GM12878 (cell line): ENCODE results near the gene RALGAPB. TPM values are rescaled to one million over a fixed set of nuclear protein-coding genes. Genes with fewer than 3 reads are reported as not detected.

Source experiments
- ATAC-seq: fragments of 200-7000 bp; cut with Tn5 transposase; 3 replicates; pipeline ENCODE4 v1.9.1; 2020; ENCODE audit warnings: mild to moderate bottlenecking, moderate library complexity
- BruUV-seq: library from RNA; stranded (reverse); fragments of 400-500 nt; replicated peaks from 2 replicates; lab custom pipeline; 2021; lab: Mats Ljungman, UMichigan
- CTCF ChIA-PET: fragments of 300-600 bp; sonication (Branson Sonifier 250); formaldehyde crosslinking; extraction: SDS; loops from one replicate; lab custom pipeline; 2021; ENCODE audit warnings: inconsistent platforms; lab: Yijun Ruan, JAX
- POLR2A ChIA-PET: fragments of 350-600 bp; formaldehyde crosslinking; extraction: SDS; loops from one replicate; lab custom pipeline; 2021; ENCODE audit warnings: inconsistent platforms; lab: Charles Lee
- RAD21 ChIA-PET: fragments of 300-600 bp; sonication (Branson Sonifier 250); formaldehyde crosslinking; loops from one replicate; lab custom pipeline; 2023; ENCODE audit warnings: antibody characterized with exemption; ENCODE audit not compliant: unreplicated experiment; lab: Charles Lee
- SMC1A ChIA-PET: fragments of 300-600 bp; sonication (Branson Sonifier 250); formaldehyde crosslinking; loops from one replicate; lab custom pipeline; 2023; ENCODE audit not compliant: unreplicated experiment, uncharacterized antibody; lab: Charles Lee
- DNase-seq: peaks from one replicate; pipeline ENCODE4 v3.0.0-alpha.2; 2011; ENCODE audit warnings: low read depth, low spot score
- FAIRE-seq: peaks from 3 replicates; lab custom pipeline; 2011; peaks lifted over from hg19 to GRCh38; lab: Jason Lieb, UNC
- H2AFZ ChIP-seq: 2 replicates; pipeline ENCODE4 v1.6.0; 2011; ENCODE audit warnings: low read depth, low read length, control low read depth; ENCODE audit not compliant: control insufficient read depth
- H3K27ac ChIP-seq: 2 replicates; pipeline ENCODE4 v1.5.1; 2011; ENCODE audit warnings: control low read depth; ENCODE audit not compliant: control insufficient read depth, insufficient read depth
- H3K27me3 ChIP-seq, 2 experiments: replicated peaks in 1 of 2; 2 replicates each; pipeline versions ENCODE4 v1.6.0 to v1.6.1; 2011; ENCODE audit warnings: low read length in 1 of 2; ENCODE audit not compliant: control insufficient read depth in 2 of 2, insufficient read depth in 2 of 2
- H3K36me3 ChIP-seq, 2 experiments: 2 replicates each; pipeline ENCODE4 v1.5.1; 2011; ENCODE audit warnings: low read length in 1 of 2; ENCODE audit not compliant: control insufficient read depth in 2 of 2, insufficient read depth in 2 of 2
- H3K4me1 ChIP-seq: 2 replicates; pipeline ENCODE4 v1.6.1; 2011; ENCODE audit warnings: mild to moderate bottlenecking, low read length, moderate library complexity, mixed read lengths; ENCODE audit not compliant: control insufficient read depth, insufficient read depth
- H3K4me2 ChIP-seq: 2 replicates; pipeline ENCODE4 v1.6.0; 2011; ENCODE audit warnings: control low read depth; ENCODE audit not compliant: control insufficient read depth, insufficient read depth
- H3K4me3 ChIP-seq: fragments of 200-600 bp; sonication (generic); 2 replicates; pipeline ENCODE4 v1.5.1; 2016
- H3K79me2 ChIP-seq: 2 replicates; pipeline ENCODE4 v1.6.0; 2011; ENCODE audit warnings: low read length; ENCODE audit not compliant: control insufficient read depth, insufficient read depth
- H3K9ac ChIP-seq: 2 replicates; pipeline ENCODE4 v1.8.0; 2011; ENCODE audit warnings: low read length, control low read depth, mixed read lengths; ENCODE audit not compliant: control insufficient read depth, insufficient read depth
- H3K9me3 ChIP-seq: replicated peaks from 3 replicates; pipeline ENCODE4 v1.5.1; 2011; ENCODE audit warnings: mild to moderate bottlenecking, low read length; ENCODE audit not compliant: control insufficient read depth, insufficient read depth
- H4K20me1 ChIP-seq: 2 replicates; pipeline ENCODE4 v1.6.0; 2011; ENCODE audit not compliant: control insufficient read depth, insufficient read depth
- EGR1 ChIP-seq, 2 experiments: IDR thresholded peaks; 1 replicate in 1 of 2; 2 replicates in 1 of 2; pipeline ENCODE4 v1.6.1; 2011 to 2012; ENCODE audit warnings: low read depth in 2 of 2, low read length in 2 of 2, borderline replicate concordance in 1 of 2, mild to moderate bottlenecking in 1 of 2, moderate library complexity in 1 of 2
- ELK1 ChIP-seq: IDR thresholded peaks from 2 replicates; pipeline ENCODE4 v1.6.1; 2012; ENCODE audit warnings: low read depth, low read length, improper control_type of control experiment
- FOXK2 ChIP-seq: fragments of 450-650 bp; IDR thresholded peaks from 2 replicates; pipeline ENCODE4 v1.6.1; 2017; ENCODE audit warnings: mild to moderate bottlenecking, moderate library complexity
- KAT2A ChIP-seq: conservative IDR thresholded peaks from 2 replicates; pipeline ENCODE4 v1.6.1; 2011; ENCODE audit warnings: low read depth, low read length; ENCODE audit not compliant: control insufficient read depth
- PAX5 ChIP-seq: IDR thresholded peaks from 2 replicates; pipeline ENCODE4 v1.6.1; 2011; ENCODE audit warnings: low read depth, low read length, borderline replicate concordance
- RAD21 ChIP-seq: IDR thresholded peaks from 2 replicates; pipeline ENCODE4 v1.6.1; 2011; ENCODE audit warnings: mild to moderate bottlenecking, low read depth, low read length, moderate library complexity; ENCODE audit not compliant: insufficient read depth
- RBBP5 ChIP-seq: fragments of 200-600 bp; sonication (generic); conservative IDR thresholded peaks from 2 replicates; pipeline ENCODE4 v1.6.1; 2016
- RFX5 ChIP-seq: IDR thresholded peaks from 2 replicates; pipeline ENCODE4 v1.6.1; 2011; ENCODE audit warnings: low read depth, low read length, improper control_type of control experiment
- SIX5 ChIP-seq: IDR thresholded peaks from 2 replicates; pipeline ENCODE4 v1.6.1; 2011; ENCODE audit warnings: mild to moderate bottlenecking, low read depth, low read length, moderate library complexity; ENCODE audit not compliant: severe bottlenecking
- SMAD1 ChIP-seq: fragments of 450-650 bp; IDR thresholded peaks from 2 replicates; pipeline ENCODE4 v1.6.1; 2018; ENCODE audit warnings: mild to moderate bottlenecking, low read depth; ENCODE audit not compliant: partially characterized antibody
- SPI1 ChIP-seq: IDR thresholded peaks from 2 replicates; pipeline ENCODE4 v1.6.1; 2011; ENCODE audit warnings: low read depth, mild to moderate bottlenecking, low read length, moderate library complexity, borderline replicate concordance; ENCODE audit not compliant: insufficient read depth
- SUZ12 ChIP-seq: fragments of 200-600 bp; sonication (generic); IDR thresholded peaks from one replicate; pipeline ENCODE4 v1.6.1; 2018; ENCODE audit warnings: antibody characterized with exemption, mild to moderate bottlenecking; ENCODE audit not compliant: unreplicated experiment
- USF1 ChIP-seq: IDR thresholded peaks from 2 replicates; pipeline ENCODE4 v1.6.1; 2011; ENCODE audit warnings: borderline replicate concordance, low read depth, mild to moderate bottlenecking, moderate library complexity, mixed read lengths, low read length; ENCODE audit not compliant: insufficient read depth; ENCODE audit errors: extremely low read length
- YBX1 ChIP-seq: fragments of 450-650 bp; IDR thresholded peaks from 2 replicates; pipeline ENCODE4 v1.6.1; 2016; ENCODE audit warnings: antibody characterized with exemption
- ZNF217 ChIP-seq: fragments of 450-650 bp; IDR thresholded peaks from 2 replicates; pipeline ENCODE4 v1.6.1; 2017; ENCODE audit warnings: antibody characterized with exemption, mild to moderate bottlenecking
- WGBS: methylation state at CpG from one replicate; pipeline ENCODE4 v1.1.6; 2016; ENCODE audit warnings: low lambda C conversion rate; ENCODE audit not compliant: insufficient replicate concordance, insufficient coverage; ENCODE audit errors: missing lambda C conversion rate; 5-methylcytosine and 5-hydroxymethylcytosine counted together
- in situ Hi-C: fragments of 300-500 bp; cut with MboI; formaldehyde crosslinking; loops from 9 replicates; pipeline ENCODE4 v1.14.3; 2018; ENCODE audit warnings: mixed read lengths
- intact Hi-C: fragments of 100-400 bp; cut with micrococcal nuclease; formaldehyde crosslinking; loops from one replicate; pipeline ENCODE4 v1.14.2; 2022; ENCODE audit not compliant: unreplicated experiment
- polyA plus RNA-seq, 11 experiments: library from polyadenylated mRNA; depleted of rRNA in 4 of 11; unstranded in 6 of 11; stranded (reverse) in 5 of 11; fragments of >200 nt; fragmentation: Nextera tagmentation in 4 of 11; fragmentation: Illumina TruSeq in 1 of 11; extraction: Ambion mirVana in 4 of 11; extraction: Trizol in 1 of 11; gene quantifications; 1 replicate in 1 of 11; 2 replicates in 10 of 11; pipeline versions ENCODE4 v1.2.1 to v1.2.3, GENCODE V29; 2011 to 2016; ENCODE audit warnings: inconsistent platforms in 2 of 11, missing spikeins in 2 of 11, low read depth in 1 of 11
- total RNA-seq, 4 experiments: library from RNA; depleted of rRNA in 3 of 4; stranded (reverse); fragments of >200 nt in 3 of 4; fragmentation: Illumina TruSeq in 1 of 4; extraction: Trizol in 1 of 4; gene quantifications; 2 replicates each; pipeline versions ENCODE4 v1.2.1 to v1.2.3, GENCODE V29; 2013 to 2021

The RALGAPB gene
- total and polyA plus RNA-seq, 10 of the 15 experiments (the other 5 are each of a cell fraction or from before 2014, with no cell fraction given): 3.7 to 23.2 (median 15.5) TPM

- H3K27ac ChIP-seq: no peak overlapping the region
- RAD21 ChIA-PET: no interaction called here
- no peaks in the 10 kb centered on the region for H3K4me1 ChIP-seq
- POLR2A ChIA-PET: no interaction called here
- no peak for FAIRE-seq
- H3K36me3 ChIP-seq: peaks cover 0 to 34% of the 10 kb centered on the region in 2 experiments; a peak in 2 of 4 replicates
- intact Hi-C loops: no loop called here
- no peak overlapping the region for H2AFZ ChIP-seq
- H4K20me1 ChIP-seq: no peaks in the 10 kb centered on the region
- SMC1A ChIA-PET: no interaction called here
- H3K9me3 ChIP-seq: no peaks in the 10 kb centered on the region
- ATAC-seq: no peak
- CTCF ChIA-PET: no interaction called here
- H3K79me2 ChIP-seq: no peaks in the 10 kb centered on the region
- no peak overlapping the region for H3K4me2 ChIP-seq
- TF ChIP-seq SPI1: no peak
- no peak for TF ChIP-seq ELK1
- no peak for TF ChIP-seq EGR1 (IDR thresholded peaks at IDR 0.05; ENCODE audit: borderline replicate concordance in 1 of 2, low read depth in 2 of 2, low read length in 2 of 2)
- TF ChIP-seq RFX5: no peak
- 96% methylated on average over 2 of the region's 2 CpGs for WGBS
- BruUV-seq: no TSS peak
- no peak overlapping the region for H3K4me3 ChIP-seq
- no peak overlapping the region for H3K9ac ChIP-seq
- H3K27me3 ChIP-seq: no peaks in the 10 kb centered on the region
- in situ Hi-C loops: no loop called here
- DNase-seq: no peak
Observed at GRCh38 chr20:38554986-38555385, 82.3 kb downstream of the RALGAPB start.

DNA sequence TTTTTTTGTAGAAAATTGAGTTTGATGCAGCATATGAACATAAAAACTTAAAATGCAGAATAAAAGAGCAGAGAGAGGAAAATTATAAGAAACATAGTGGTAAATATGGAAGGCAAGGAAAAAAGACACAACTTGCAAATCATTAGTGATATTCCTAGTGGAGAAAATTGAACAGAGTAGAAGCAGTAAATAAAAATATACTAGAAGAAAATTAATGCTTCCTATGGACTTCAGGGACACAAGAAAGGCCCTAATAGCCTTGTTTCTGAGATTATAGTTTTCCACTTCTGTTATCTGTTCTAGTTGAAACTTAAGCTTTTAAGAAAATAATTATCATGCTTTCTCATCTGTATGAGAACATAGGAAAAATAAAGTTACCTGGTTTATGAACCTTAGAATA lies 82.8 kb downstream of the RALGAPB start:
- ChIA-PET RAD21 (no interaction called here), POLR2A (no interaction called here), CTCF (no interaction called here), SMC1A (no interaction called here)
- Histone ChIP-seq H3K9me3 (no peaks in the 10 kb centered on the region), H3K36me3 (peaks cover 0 to 33% of the 10 kb centered on the region in 2 experiments; a peak in 2 of 4 replicates), H3K79me2 (no peaks in the 10 kb centered on the region), H3K4me1 (no peaks in the 10 kb centered on the region), H4K20me1 (no peaks in the 10 kb centered on the region), H2AFZ (no peak overlapping the region), H3K9ac (no peak overlapping the region), H3K27me3 (no peaks in the 10 kb centered on the region), H3K27ac (no peak overlapping the region), H3K4me2 (no peak overlapping the region), H3K4me3 (no peak overlapping the region)
- ATAC-seq (no peak), FAIRE-seq (no peak), DNase-seq (no peak)
- intact Hi-C loops: no loop called here
- BruUV-seq: no TSS peak
- in situ Hi-C loops: no loop called here
- TF ChIP-seq ZNF217 (no peak), SMAD1 (no peak), EGR1 (IDR thresholded peaks at IDR 0.05; ENCODE audit: borderline replicate concordance in 1 of 2, low read depth in 2 of 2, low read length in 2 of 2) (no peak), PAX5 (no peak), RAD21 (no peak), YBX1 (no peak), FOXK2 (no peak), SUZ12 (no peak), SIX5 (no peak), RBBP5 (no peak), KAT2A (no peak), USF1 (no peak)
